Stimulated activated CD4-positive, alpha-beta T cell treated with anti-CD3 and anti-CD28 coated beads, Interleukin-2, amount 100 ng/mL, for 4 hours (primary cell): ENCODE results near the gene SLC5A11.
"Not testable (repeated sequence)": the region's sequence is repeated elsewhere in the genome, so short reads cannot be mapped to it uniquely, and the experiment has no call there.

Experiments used
- DNase-seq: peaks from one replicate; pipeline ENCODE4 v3.0.0-alpha.2; 2020; ENCODE audit warnings: low read depth

Gene SLC5A11

GRCh38 chr16:24834459-24835335 lies 11.1 kb upstream of the SLC5A11 start:
- no peak for DNase-seq

GRCh38 chr16:24836836-24837235 lies 8.9 kb upstream of the SLC5A11 start:
- no peak for DNase-seq

GRCh38 chr16:24837969-24838368 lies 7.8 kb upstream of the SLC5A11 start:
- DNase-seq = no peak

GRCh38 chr16:24838554-24839266 lies 7.1 kb upstream of the SLC5A11 start:
- DNase-seq = no peak

- DNase-seq = no peak
These were observed 6.3 kb upstream of the SLC5A11 start for GRCh38 chr16:24839347-24839972.

- no peak for DNase-seq
These were observed 4.5 kb upstream of the SLC5A11 start for GRCh38 chr16:24841291-24841690.

GRCh38 chr16:24844101-24845030 lies 1.4 kb upstream of the SLC5A11 start:
- no peak for DNase-seq

- DNase-seq = not testable (repeated sequence)
These were observed 765 bp upstream of the SLC5A11 start for GRCh38 chr16:24845031-24845365.

- DNase-seq = no peak
These were observed 990 bp downstream of the SLC5A11 start for GRCh38 chr16:24846548-24847357.

GRCh38 chr16:24847358-24847664 lies 1.5 kb downstream of the SLC5A11 start:
- DNase-seq = no peak

GRCh38 chr16:24848065-24848464 lies 2.3 kb downstream of the SLC5A11 start:
- no peak for DNase-seq

GRCh38 chr16:24849641-24850040 lies 3.9 kb downstream of the SLC5A11 start:
- no peak for DNase-seq

- DNase-seq = no peak
These were observed 4.7 kb downstream of the SLC5A11 start for GRCh38 chr16:24850289-24850938.

GRCh38 chr16:24851700-24852099 lies 5.9 kb downstream of the SLC5A11 start:
- no peak for DNase-seq

- DNase-seq = no peak
These were observed 6.5 kb downstream of the SLC5A11 start for GRCh38 chr16:24852281-24852721.

- no peak for DNase-seq
These were observed 7.5 kb downstream of the SLC5A11 start for GRCh38 chr16:24853169-24853824.

GRCh38 chr16:24853830-24854229 lies 8.1 kb downstream of the SLC5A11 start:
- no peak for DNase-seq

- no peak for DNase-seq
These were observed 8.9 kb downstream of the SLC5A11 start for GRCh38 chr16:24854607-24855171.

- DNase-seq = no peak
These were observed 9.9 kb downstream of the SLC5A11 start for GRCh38 chr16:24855678-24856077.

GRCh38 chr16:24856871-24857270 lies 11.1 kb downstream of the SLC5A11 start:
- DNase-seq = not testable (repeated sequence)
